Astrocyte (in vitro differentiated cells and primary cell): ENCODE data around the gene STAT1. TPM values are rescaled to one million over a fixed set of nuclear protein-coding genes. Genes with fewer than 3 reads are reported as not detected.

ENCODE experiments used
- DNase-seq: peaks from one replicate; pipeline ENCODE4 v3.0.0-alpha.2; 2010; ENCODE audit warnings: low read depth
- FAIRE-seq: peaks from 2 replicates; lab custom pipeline; 2011; peaks lifted over from hg19 to GRCh38; lab: Jason Lieb, UNC
- H2AFZ ChIP-seq: 2 replicates; pipeline ENCODE4 v1.6.0; 2012; ENCODE audit warnings: low read depth, low read length, inconsistent platforms
- H3K27ac ChIP-seq: 2 replicates; pipeline ENCODE4 v1.5.1; 2011; ENCODE audit warnings: low read depth, low read length, inconsistent platforms
- H3K27me3 ChIP-seq: 2 replicates; pipeline ENCODE4 v1.6.0; 2011; ENCODE audit warnings: low read length, inconsistent platforms; ENCODE audit not compliant: insufficient read depth
- H3K36me3 ChIP-seq: 2 replicates; pipeline ENCODE4 v1.5.1; 2011; ENCODE audit warnings: low read length, inconsistent platforms; ENCODE audit not compliant: insufficient read depth
- H3K4me1 ChIP-seq: 2 replicates; pipeline ENCODE4 v1.5.1; 2011; ENCODE audit warnings: low read length, inconsistent platforms; ENCODE audit not compliant: insufficient read depth
- H3K4me2 ChIP-seq: 2 replicates; pipeline ENCODE4 v1.6.0; 2012; ENCODE audit warnings: low read length, inconsistent platforms
- H3K4me3 ChIP-seq: 2 replicates; pipeline ENCODE4 v1.5.1; 2011; ENCODE audit warnings: low read depth, mild to moderate bottlenecking, low read length, inconsistent platforms; ENCODE audit not compliant: insufficient read depth
- H3K79me2 ChIP-seq: 2 replicates; pipeline ENCODE4 v1.6.0; 2012; ENCODE audit warnings: mild to moderate bottlenecking, low read length, inconsistent platforms; ENCODE audit not compliant: insufficient read depth
- H3K9ac ChIP-seq: 2 replicates; pipeline ENCODE4 v1.6.0; 2012; ENCODE audit warnings: mild to moderate bottlenecking, low read length, inconsistent platforms
- H3K9me3 ChIP-seq: 2 replicates; pipeline ENCODE4 v1.5.1; 2012; ENCODE audit warnings: low read depth, mild to moderate bottlenecking, low read length, inconsistent platforms; ENCODE audit not compliant: insufficient read depth
- H4K20me1 ChIP-seq: 2 replicates; pipeline ENCODE4 v1.6.0; 2012; ENCODE audit warnings: low read length, inconsistent platforms; ENCODE audit not compliant: insufficient read depth
- H3K27ac Mint-ChIP-seq: one replicate; pipeline ENCODE4 v1.8.0; 2021; ENCODE audit warnings: mild to moderate bottlenecking, mixed read lengths; ENCODE audit not compliant: unreplicated experiment
- H3K27me3 Mint-ChIP-seq: one replicate; pipeline ENCODE4 v1.8.0; 2021; ENCODE audit warnings: low read depth, mixed read lengths; ENCODE audit not compliant: unreplicated experiment
- H3K36me3 Mint-ChIP-seq: one replicate; pipeline ENCODE4 v1.8.0; 2021; ENCODE audit warnings: low read depth, mixed read lengths; ENCODE audit not compliant: unreplicated experiment
- H3K4me1 Mint-ChIP-seq: one replicate; pipeline ENCODE4 v1.8.0; 2021; ENCODE audit warnings: low read depth, mixed read lengths; ENCODE audit not compliant: unreplicated experiment
- H3K4me3 Mint-ChIP-seq: one replicate; pipeline ENCODE4 v1.8.0; 2021; ENCODE audit warnings: mild to moderate bottlenecking, moderate library complexity, mixed read lengths; ENCODE audit not compliant: unreplicated experiment
- H3K9me3 Mint-ChIP-seq: one replicate; pipeline ENCODE4 v1.8.0; 2021; ENCODE audit warnings: mild to moderate bottlenecking, mixed read lengths; ENCODE audit not compliant: unreplicated experiment
- EZH2 ChIP-seq: IDR thresholded peaks from 2 replicates; pipeline ENCODE4 v1.6.1; 2012; ENCODE audit warnings: mild to moderate bottlenecking, low read length, inconsistent platforms; ENCODE audit not compliant: insufficient read depth
- total RNA-seq: library from RNA; stranded (reverse); gene quantifications from 2 replicates; pipeline ENCODE4 v1.2.1, GENCODE V29; 2021
- TF ChIP-seq, protein P1 (sequence below): IDR thresholded peaks from 2 replicates; pipeline ENCODE4 v1.5.1; 2011; ENCODE audit warnings: low read depth, mild to moderate bottlenecking, inconsistent platforms, low read length, moderate library complexity; ENCODE audit not compliant: insufficient read depth

STAT1 gene
- total RNA-seq, 1 donor from 2014 or later: 377 TPM

DNA sequence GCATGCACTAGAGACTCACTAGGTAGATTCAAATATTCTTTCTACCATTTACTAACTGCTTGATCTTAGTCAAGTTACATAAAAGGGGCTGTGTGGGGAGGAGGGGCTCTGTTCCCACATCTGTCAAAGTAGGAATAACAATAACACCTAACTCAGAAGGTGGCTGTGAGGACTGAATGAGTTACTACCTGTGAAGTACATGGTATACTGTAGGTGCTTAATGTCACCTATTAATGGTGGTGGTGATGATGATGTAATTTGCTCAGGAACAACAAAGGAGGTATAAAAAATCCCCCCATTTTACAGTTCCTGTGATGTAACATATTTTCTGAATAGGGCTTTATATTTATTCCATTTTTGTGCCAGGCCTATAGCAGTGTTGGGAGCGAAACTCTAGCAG lies 40.7 kb downstream of the STAT1 start:
- Histone ChIP-seq H3K9ac (no peak overlapping the region), H3K4me2 (no peak overlapping the region), H4K20me1 (no peaks in the 10 kb centered on the region), H3K4me3 (no peak overlapping the region), H2AFZ (no peak overlapping the region), H3K79me2 (no peaks in the 10 kb centered on the region), H3K4me1 (peaks cover 3% of the 10 kb centered on the region), H3K36me3 (peaks cover 76% of the 10 kb centered on the region), H3K27me3 (no peaks in the 10 kb centered on the region), H3K9me3 (no peaks in the 10 kb centered on the region), H3K27ac (no peak overlapping the region)
- H3K4me1 Mint-ChIP-seq: peaks cover 31% of the 10 kb centered on the region
- H3K36me3 Mint-ChIP-seq: peaks cover 49% of the 10 kb centered on the region
- TF ChIP-seq, protein P1, sequence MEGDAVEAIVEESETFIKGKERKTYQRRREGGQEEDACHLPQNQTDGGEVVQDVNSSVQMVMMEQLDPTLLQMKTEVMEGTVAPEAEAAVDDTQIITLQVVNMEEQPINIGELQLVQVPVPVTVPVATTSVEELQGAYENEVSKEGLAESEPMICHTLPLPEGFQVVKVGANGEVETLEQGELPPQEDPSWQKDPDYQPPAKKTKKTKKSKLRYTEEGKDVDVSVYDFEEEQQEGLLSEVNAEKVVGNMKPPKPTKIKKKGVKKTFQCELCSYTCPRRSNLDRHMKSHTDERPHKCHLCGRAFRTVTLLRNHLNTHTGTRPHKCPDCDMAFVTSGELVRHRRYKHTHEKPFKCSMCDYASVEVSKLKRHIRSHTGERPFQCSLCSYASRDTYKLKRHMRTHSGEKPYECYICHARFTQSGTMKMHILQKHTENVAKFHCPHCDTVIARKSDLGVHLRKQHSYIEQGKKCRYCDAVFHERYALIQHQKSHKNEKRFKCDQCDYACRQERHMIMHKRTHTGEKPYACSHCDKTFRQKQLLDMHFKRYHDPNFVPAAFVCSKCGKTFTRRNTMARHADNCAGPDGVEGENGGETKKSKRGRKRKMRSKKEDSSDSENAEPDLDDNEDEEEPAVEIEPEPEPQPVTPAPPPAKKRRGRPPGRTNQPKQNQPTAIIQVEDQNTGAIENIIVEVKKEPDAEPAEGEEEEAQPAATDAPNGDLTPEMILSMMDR: no peak
- TF ChIP-seq EZH2: no peak
- no peak for DNase-seq
- FAIRE-seq: no peak
- H3K27ac Mint-ChIP-seq: no peak overlapping the region
- no peaks in the 10 kb centered on the region for H3K27me3 Mint-ChIP-seq
- H3K4me3 Mint-ChIP-seq: no peak overlapping the region
- H3K9me3 Mint-ChIP-seq: no peaks in the 10 kb centered on the region

DNA sequence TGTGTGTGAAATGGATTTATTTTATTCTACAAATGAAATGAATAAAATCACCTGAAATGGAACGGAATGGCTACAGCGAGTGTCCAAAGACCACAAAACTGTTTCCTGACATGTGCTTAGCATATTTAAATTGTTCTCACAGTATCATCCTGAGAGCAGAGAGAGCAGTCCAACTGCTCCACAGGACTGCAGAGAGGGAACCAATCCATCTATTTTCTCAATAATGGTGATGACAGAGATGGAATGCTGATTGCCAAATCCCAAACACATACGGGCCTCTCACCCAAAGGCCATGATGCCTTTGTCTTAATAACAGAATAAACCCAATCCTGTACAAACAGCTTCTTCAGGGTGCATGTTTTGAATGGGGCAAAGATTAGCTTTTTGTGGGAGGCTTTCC lies 41.1 kb downstream of the STAT1 start:
- no peak overlapping the region for H3K9ac ChIP-seq
- H3K36me3 ChIP-seq: peaks cover 73% of the 10 kb centered on the region
- H3K27me3 ChIP-seq: no peaks in the 10 kb centered on the region
- no peak overlapping the region for H3K4me2 ChIP-seq
- no peaks in the 10 kb centered on the region for H4K20me1 ChIP-seq
- DNase-seq (no peak), FAIRE-seq (no peak)
- Mint-ChIP-seq H3K9me3 (no peaks in the 10 kb centered on the region), H3K36me3 (peaks cover 48% of the 10 kb centered on the region), H3K27me3 (no peaks in the 10 kb centered on the region), H3K4me3 (no peak overlapping the region), H3K4me1 (peaks cover 31% of the 10 kb centered on the region), H3K27ac (no peak overlapping the region)
- TF ChIP-seq, protein P1: no peak
- no peak for TF ChIP-seq EZH2
- no peaks in the 10 kb centered on the region for H3K4me1 ChIP-seq
- H3K4me3 ChIP-seq: no peak overlapping the region
- no peaks in the 10 kb centered on the region for H3K79me2 ChIP-seq
- no peak overlapping the region for H2AFZ ChIP-seq
- no peak overlapping the region for H3K27ac ChIP-seq
- H3K9me3 ChIP-seq: no peaks in the 10 kb centered on the region

DNA sequence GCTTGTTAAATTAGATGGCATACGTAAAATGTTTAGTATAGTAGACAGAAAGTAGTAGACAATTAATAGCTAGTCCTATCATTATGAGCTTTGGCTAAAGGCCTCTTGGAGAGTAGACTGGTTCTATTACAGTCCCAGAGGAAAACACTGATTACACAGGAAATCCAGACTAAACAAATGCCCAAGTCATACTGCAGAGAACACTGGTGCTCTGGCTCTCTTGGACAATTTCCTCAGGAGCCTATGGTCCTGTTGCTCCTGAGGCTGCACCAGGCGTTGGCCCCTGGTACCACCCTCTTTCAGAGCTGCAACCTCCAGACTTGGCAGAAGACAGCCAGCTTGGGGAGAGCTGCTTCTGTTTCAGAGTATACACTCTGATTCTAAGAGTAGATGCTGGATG lies 41.8 kb downstream of the STAT1 start:
- Histone ChIP-seq H3K27ac (no peak overlapping the region), H3K9me3 (no peaks in the 10 kb centered on the region), H3K36me3 (peaks cover 68% of the 10 kb centered on the region), H3K79me2 (no peaks in the 10 kb centered on the region), H3K4me3 (no peak overlapping the region), H2AFZ (no peak overlapping the region), H3K9ac (no peak overlapping the region), H3K4me1 (no peaks in the 10 kb centered on the region), H3K27me3 (no peaks in the 10 kb centered on the region), H3K4me2 (no peak overlapping the region), H4K20me1 (no peaks in the 10 kb centered on the region)
- H3K36me3 Mint-ChIP-seq: peaks cover 48% of the 10 kb centered on the region
- TF ChIP-seq, protein P1: no peak
- TF ChIP-seq EZH2: no peak
- no peaks in the 10 kb centered on the region for H3K27me3 Mint-ChIP-seq
- no peak overlapping the region for H3K27ac Mint-ChIP-seq
- FAIRE-seq: no peak
- H3K4me3 Mint-ChIP-seq: no peak overlapping the region
- peaks cover 30% of the 10 kb centered on the region for H3K4me1 Mint-ChIP-seq
- H3K9me3 Mint-ChIP-seq: no peaks in the 10 kb centered on the region
- no peak for DNase-seq
